ENCODE measurements around the gene SLC25A21. TPM values are rescaled to one million over a fixed set of nuclear protein-coding genes. Genes with fewer than 3 reads are reported as not detected.

The SLC25A21 gene
- total RNA-seq, 1 experiment from 2014 or later = 8.2 TPM

GRCh38 chr14:37060496-37061260 lies 111.7 kb downstream of the SLC25A21 start:
- in situ Hi-C loops (cut with HindIII; ENCODE audit: low sequenced_read_pairs) = no loop called here
- no peak for DNase-seq (ENCODE audit: low spot score)

- DNase-seq (ENCODE audit: low spot score) = no peak
- in situ Hi-C loops (cut with HindIII; ENCODE audit: low sequenced_read_pairs) = no loop called here
These were observed 114.6 kb downstream of the SLC25A21 start for GRCh38 chr14:37057776-37058175.

- in situ Hi-C loops (cut with HindIII; ENCODE audit: low sequenced_read_pairs) = no loop called here
- DNase-seq (ENCODE audit: low spot score) = no peak
These were observed 115.9 kb downstream of the SLC25A21 start for GRCh38 chr14:37056473-37056872.

- in situ Hi-C loops (cut with HindIII; ENCODE audit: low sequenced_read_pairs) = no loop called here
- DNase-seq (ENCODE audit: low spot score) = no peak
These were observed 117.5 kb downstream of the SLC25A21 start for GRCh38 chr14:37054869-37055268.

- no peak for DNase-seq (ENCODE audit: low spot score)
- in situ Hi-C loops (cut with HindIII; ENCODE audit: low sequenced_read_pairs) = no loop called here
These were observed 118.3 kb downstream of the SLC25A21 start for GRCh38 chr14:37054144-37054543.

- in situ Hi-C loops (cut with HindIII; ENCODE audit: low sequenced_read_pairs) = no loop called here
- no peak for DNase-seq (ENCODE audit: low spot score)
These were observed 120.7 kb downstream of the SLC25A21 start for GRCh38 chr14:37051680-37052079.

- DNase-seq (ENCODE audit: low spot score) = no peak
- in situ Hi-C loops (cut with HindIII; ENCODE audit: low sequenced_read_pairs) = no loop called here
These were observed 121.3 kb downstream of the SLC25A21 start for GRCh38 chr14:37051153-37051552.

GRCh38 chr14:37048666-37049071 lies 123.7 kb downstream of the SLC25A21 start:
- DNase-seq (ENCODE audit: low spot score) = no peak
- in situ Hi-C loops (cut with HindIII; ENCODE audit: low sequenced_read_pairs) = no loop called here

- in situ Hi-C loops (cut with HindIII; ENCODE audit: low sequenced_read_pairs) = no loop called here
- no peak for DNase-seq (ENCODE audit: low spot score)
These were observed 124.4 kb downstream of the SLC25A21 start for GRCh38 chr14:37047996-37048395.

- no peak for DNase-seq (ENCODE audit: low spot score)
- in situ Hi-C loops (cut with HindIII; ENCODE audit: low sequenced_read_pairs) = no loop called here
These were observed 125.2 kb downstream of the SLC25A21 start for GRCh38 chr14:37047226-37047625.

GRCh38 chr14:37046815-37047214 lies 125.6 kb downstream of the SLC25A21 start:
- DNase-seq (ENCODE audit: low spot score) = no peak
- in situ Hi-C loops (cut with HindIII; ENCODE audit: low sequenced_read_pairs) = no loop called here

GRCh38 chr14:37045340-37046061 lies 126.9 kb downstream of the SLC25A21 start:
- DNase-seq (ENCODE audit: low spot score) = no peak
- in situ Hi-C loops (cut with HindIII; ENCODE audit: low sequenced_read_pairs) = no loop called here

GRCh38 chr14:37037636-37038387 lies 134.6 kb downstream of the SLC25A21 start:
- in situ Hi-C loops (cut with HindIII; ENCODE audit: low sequenced_read_pairs) = no loop called here
- DNase-seq (ENCODE audit: low spot score) = no peak

GRCh38 chr14:37036669-37037341 lies 135.6 kb downstream of the SLC25A21 start:
- in situ Hi-C loops (cut with HindIII; ENCODE audit: low sequenced_read_pairs) = no loop called here
- no peak for DNase-seq (ENCODE audit: low spot score)

- in situ Hi-C loops (cut with HindIII; ENCODE audit: low sequenced_read_pairs) = no loop called here
- no peak for DNase-seq (ENCODE audit: low spot score)
These were observed 137.0 kb downstream of the SLC25A21 start for GRCh38 chr14:37035401-37035800.

- no peak for DNase-seq (ENCODE audit: low spot score)
- in situ Hi-C loops (cut with HindIII; ENCODE audit: low sequenced_read_pairs) = no loop called here
These were observed 137.8 kb downstream of the SLC25A21 start for GRCh38 chr14:37034410-37035285.

GRCh38 chr14:37032863-37033262 lies 139.5 kb downstream of the SLC25A21 start:
- in situ Hi-C loops (cut with HindIII; ENCODE audit: low sequenced_read_pairs) = no loop called here
- DNase-seq (ENCODE audit: low spot score) = no peak

- in situ Hi-C loops (cut with HindIII; ENCODE audit: low sequenced_read_pairs) = no loop called here
- DNase-seq (ENCODE audit: low spot score) = no peak
These were observed 145.1 kb downstream of the SLC25A21 start for GRCh38 chr14:37027188-37027824.

Measured in G401 (cell line).